Neural crest cell (in vitro differentiated cells): ENCODE data around the gene CILP2. TPM values are rescaled to one million over a fixed set of nuclear protein-coding genes. Genes with fewer than 3 reads are reported as not detected.

Experiments
- DNase-seq: peaks from one replicate; pipeline ENCODE4 v3.0.0; 2021; ENCODE audit warnings: low read depth, mixed read lengths, low spot score
- H3K27ac Mint-ChIP-seq: one replicate; pipeline ENCODE4 v1.8.0; 2021; ENCODE audit warnings: mild to moderate bottlenecking, mixed read lengths; ENCODE audit not compliant: unreplicated experiment
- H3K27me3 Mint-ChIP-seq: 2 replicates; pipeline ENCODE4 v1.8.0; 2021; ENCODE audit warnings: low read depth, mild to moderate bottlenecking, mixed read lengths
- H3K36me3 Mint-ChIP-seq: 2 replicates; pipeline ENCODE4 v1.8.0; 2021; ENCODE audit warnings: low read depth, mild to moderate bottlenecking, mixed read lengths
- H3K4me1 Mint-ChIP-seq: 2 replicates; pipeline ENCODE4 v1.8.0; 2021; ENCODE audit warnings: mixed read lengths
- H3K4me3 Mint-ChIP-seq: one replicate; pipeline ENCODE4 v1.8.0; 2021; ENCODE audit warnings: mild to moderate bottlenecking, mixed read lengths
- H3K9me3 Mint-ChIP-seq: 2 replicates; pipeline ENCODE4 v1.8.0; 2021; ENCODE audit warnings: mixed read lengths
- total RNA-seq: library from RNA; stranded (reverse); gene quantifications from 2 replicates; pipeline ENCODE4 v1.2.1, GENCODE V29; 2021
- TF ChIP-seq, protein P1 (sequence below): fragments of 200-600 bp; sonication (generic); conservative IDR thresholded peaks from 2 replicates; pipeline ENCODE4 v1.5.0; 2021; ENCODE audit warnings: antibody characterized with exemption, mild to moderate bottlenecking

CILP2 gene
- total RNA-seq, 1 donor from 2014 or later: 2.7 TPM

DNA sequence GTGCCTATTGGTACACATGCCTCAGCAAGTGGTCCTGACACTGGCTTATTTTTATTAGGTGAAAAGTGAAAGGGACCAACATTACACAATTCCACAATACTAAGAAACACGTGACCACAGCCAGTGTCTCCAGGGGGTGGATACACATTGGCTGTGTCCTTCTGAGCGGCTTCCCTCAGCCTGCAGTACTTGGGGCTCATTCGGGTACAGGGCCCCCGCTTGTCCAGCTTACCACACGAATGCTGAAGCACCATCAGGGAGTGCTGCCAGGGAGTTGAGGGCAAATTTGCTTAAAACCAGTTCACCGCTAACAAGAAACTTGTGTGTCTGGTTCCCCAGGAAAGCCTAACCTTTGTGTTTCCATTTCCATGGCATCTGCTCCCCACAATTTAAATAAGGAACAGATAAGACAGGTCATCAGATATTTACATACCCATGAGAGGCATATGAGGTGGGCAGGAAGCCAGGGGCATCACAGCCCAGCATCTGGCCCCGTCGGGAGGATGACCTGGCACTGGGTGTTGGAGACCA, 57.2 kb downstream of the CILP2 start:
- Mint-ChIP-seq H3K4me1 (peaks cover 7% of the 10 kb centered on the region), H3K27ac (no peak overlapping the region), H3K36me3 (no peaks in the 10 kb centered on the region), H3K27me3 (no peaks in the 10 kb centered on the region), H3K9me3 (no peaks in the 10 kb centered on the region), H3K4me3 (no peak overlapping the region)
- no peak for DNase-seq
- TF ChIP-seq, protein P1, sequence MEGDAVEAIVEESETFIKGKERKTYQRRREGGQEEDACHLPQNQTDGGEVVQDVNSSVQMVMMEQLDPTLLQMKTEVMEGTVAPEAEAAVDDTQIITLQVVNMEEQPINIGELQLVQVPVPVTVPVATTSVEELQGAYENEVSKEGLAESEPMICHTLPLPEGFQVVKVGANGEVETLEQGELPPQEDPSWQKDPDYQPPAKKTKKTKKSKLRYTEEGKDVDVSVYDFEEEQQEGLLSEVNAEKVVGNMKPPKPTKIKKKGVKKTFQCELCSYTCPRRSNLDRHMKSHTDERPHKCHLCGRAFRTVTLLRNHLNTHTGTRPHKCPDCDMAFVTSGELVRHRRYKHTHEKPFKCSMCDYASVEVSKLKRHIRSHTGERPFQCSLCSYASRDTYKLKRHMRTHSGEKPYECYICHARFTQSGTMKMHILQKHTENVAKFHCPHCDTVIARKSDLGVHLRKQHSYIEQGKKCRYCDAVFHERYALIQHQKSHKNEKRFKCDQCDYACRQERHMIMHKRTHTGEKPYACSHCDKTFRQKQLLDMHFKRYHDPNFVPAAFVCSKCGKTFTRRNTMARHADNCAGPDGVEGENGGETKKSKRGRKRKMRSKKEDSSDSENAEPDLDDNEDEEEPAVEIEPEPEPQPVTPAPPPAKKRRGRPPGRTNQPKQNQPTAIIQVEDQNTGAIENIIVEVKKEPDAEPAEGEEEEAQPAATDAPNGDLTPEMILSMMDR: no peak

Other genes starting within 250 kb of the CILP2 start
- gene SUGP1, start 217.8 kb upstream of the CILP2 start, total RNA-seq: 89.9 and 101 TPM in 2 replicates
- gene MAU2, start 217.4 kb upstream of the CILP2 start, total RNA-seq: 68.8 and 70.8 TPM in 2 replicates
- gene GATAD2A, start 132.6 kb upstream of the CILP2 start, total RNA-seq: 150 and 158 TPM in 2 replicates
- 2.7 and 2.9 TPM in 2 replicates for gene TSSK6, start 22.7 kb upstream of the CILP2 start, total RNA-seq
- gene NDUFA13, start 22.0 kb upstream of the CILP2 start, total RNA-seq: 371 and 389 TPM in 2 replicates
- gene YJEFN3, start 9.4 kb upstream of the CILP2 start, total RNA-seq: 15.0 and 18.1 TPM in 2 replicates
- gene PBX4, start 80.4 kb downstream of the CILP2 start, total RNA-seq: 7.5 and 7.7 TPM in 2 replicates
- gene LPAR2, start 90.0 kb downstream of the CILP2 start, total RNA-seq: 115 and 116 TPM in 2 replicates
- gene GMIP, start 105.4 kb downstream of the CILP2 start, total RNA-seq: 20.6 and 25.1 TPM in 2 replicates
- gene ATP13A1, start 125.4 kb downstream of the CILP2 start, total RNA-seq: 75.1 and 81.0 TPM in 2 replicates
- gene ZNF101, start 130.6 kb downstream of the CILP2 start, total RNA-seq: 16.2 and 18.2 TPM in 2 replicates
- gene ZNF14, start 194.8 kb downstream of the CILP2 start, total RNA-seq: 8.2 and 9.3 TPM in 2 replicates